K562 (cell line): Measurements from ENCODE around the gene EP300. TPM values are rescaled to one million over a fixed set of nuclear protein-coding genes. Genes with fewer than 3 reads are reported as not detected.
A peak's percentile ranks its signal among the peaks of the same experiment; 100 is the strongest.

ENCODE experiments used
- ATAC-seq: fragments of 200-7000 bp; cut with Tn5 transposase; 3 replicates; pipeline ENCODE4 v1.9.1; 2020; ENCODE audit warnings: moderate library complexity
- BruUV-seq: library from RNA; stranded (reverse); fragments of 400-500 nt; replicated peaks from 2 replicates; lab custom pipeline; 2021; lab: Mats Ljungman, UMichigan
- CTCF ChIA-PET: fragments of 300-600 bp; formaldehyde crosslinking; extraction: SDS; loops from one replicate; lab custom pipeline; 2021; ENCODE audit warnings: low intra/inter-chr PET ratio; lab: Yijun Ruan, JAX
- POLR2A ChIA-PET: fragments of 300-600, 350-650 bp; sonication (Branson Sonifier 250); formaldehyde crosslinking; extraction: SDS; loops from one replicate; lab custom pipeline; 2021; ENCODE audit warnings: antibody characterized with exemption, inconsistent platforms; lab: Yijun Ruan, JAX
- DNase-seq, 4 experiments: peaks; one replicate each; pipeline versions ENCODE4 v3.0.0 to v3.0.0-alpha.2; 2011 to 2018; ENCODE audit warnings: low spot score in 3 of 4, mixed read lengths in 3 of 4; ENCODE audit errors: extremely low read depth in 1 of 4
- FAIRE-seq: peaks from 2 replicates; lab custom pipeline; 2011; peaks lifted over from hg19 to GRCh38; lab: Jason Lieb, UNC
- H2AFZ ChIP-seq: 2 replicates; pipeline ENCODE4 v1.6.0; 2011; ENCODE audit warnings: low read depth, low read length, control low read depth, inconsistent platforms
- H3K27ac ChIP-seq: fragments of 200-600 bp; 3 replicates; pipeline ENCODE4 v1.8.0; 2011; ENCODE audit warnings: low read depth, mild to moderate bottlenecking, control low read depth, inconsistent platforms, low read length, moderate library complexity, mixed read lengths; ENCODE audit errors: extremely low read depth
- H3K27me3 ChIP-seq, 2 experiments: fragments of 300-600 bp in 1 of 2; 2 replicates in 1 of 2; 3 replicates in 1 of 2; pipeline versions ENCODE4 v1.6.0 to v1.8.0; 2011; ENCODE audit warnings: inconsistent platforms in 2 of 2, low read length in 2 of 2, mild to moderate bottlenecking in 1 of 2, mixed read lengths in 1 of 2, moderate library complexity in 1 of 2; ENCODE audit not compliant: control insufficient read depth in 2 of 2, insufficient read depth in 2 of 2
- H3K36me3 ChIP-seq: fragments of 300-600 bp; 3 replicates; pipeline ENCODE4 v1.8.0; 2011; ENCODE audit warnings: mild to moderate bottlenecking, low read length, inconsistent platforms; ENCODE audit not compliant: control insufficient read depth, insufficient read depth
- H3K4me1 ChIP-seq, 2 experiments: fragments of 200-600 bp in 1 of 2; replicated peaks in 1 of 2; 2 replicates in 1 of 2; 3 replicates in 1 of 2; pipeline versions ENCODE4 v1.5.1 to v1.8.0; 2011; ENCODE audit warnings: inconsistent platforms in 2 of 2, low read length in 2 of 2, mild to moderate bottlenecking in 1 of 2, mixed read lengths in 1 of 2, moderate library complexity in 1 of 2; ENCODE audit not compliant: control insufficient read depth in 2 of 2, insufficient read depth in 2 of 2
- H3K4me2 ChIP-seq: 2 replicates; pipeline ENCODE4 v1.6.1; 2011; ENCODE audit warnings: low read length, control low read depth, inconsistent platforms, mixed read lengths; ENCODE audit not compliant: insufficient read depth
- H3K4me3 ChIP-seq: fragments of 200-600 bp; sonication (generic), shearing (Covaris generic); 2 replicates; pipeline ENCODE4 v1.5.1; 2016; ENCODE audit warnings: control low read depth, inconsistent platforms
- H3K79me2 ChIP-seq: fragments of 200-600 bp; 3 replicates; pipeline ENCODE4 v1.8.0; 2011; ENCODE audit warnings: low read length, inconsistent platforms; ENCODE audit not compliant: control insufficient read depth, insufficient read depth
- H3K9ac ChIP-seq, 2 experiments: 2 replicates each; pipeline versions ENCODE4 v1.6.0 to v1.6.1; 2011; ENCODE audit warnings: low read depth in 2 of 2, low read length in 2 of 2, control low read depth in 1 of 2, inconsistent platforms in 1 of 2, mild to moderate bottlenecking in 1 of 2, mixed read lengths in 1 of 2; ENCODE audit not compliant: insufficient read depth in 1 of 2
- H3K9me1 ChIP-seq: one replicate; pipeline ENCODE4 v1.6.0; 2011; ENCODE audit warnings: inconsistent platforms, mild to moderate bottlenecking, low read length, moderate library complexity; ENCODE audit not compliant: control insufficient read depth, insufficient read depth
- H3K9me3 ChIP-seq: replicated peaks from 2 replicates; pipeline ENCODE4 v1.5.1; 2011; ENCODE audit warnings: low read depth, low read length, inconsistent platforms; ENCODE audit not compliant: control insufficient read depth, insufficient read depth
- H4K20me1 ChIP-seq: replicated peaks from 2 replicates; pipeline ENCODE4 v1.6.1; 2011; ENCODE audit warnings: low read length, inconsistent platforms, mixed read lengths; ENCODE audit not compliant: control insufficient read depth, insufficient read depth
- E2F8 ChIP-seq: fragments of 450-650 bp; IDR thresholded peaks from 2 replicates; pipeline ENCODE4 v1.7.1; 2018; ENCODE audit warnings: mild to moderate bottlenecking, low read depth; ENCODE audit not compliant: partially characterized antibody
- GABPB1 ChIP-seq: sonication (generic); formaldehyde crosslinking; IDR thresholded peaks from 2 replicates; pipeline ENCODE4 v1.8.0; 2022; ENCODE audit warnings: mild to moderate bottlenecking, missing genetic modification reagents
- HDAC1 ChIP-seq, 2 experiments: fragments of 450-650 bp; IDR thresholded peaks; 2 replicates each; pipeline ENCODE4 v1.6.1; 2016 to 2017; ENCODE audit warnings: inconsistent platforms in 1 of 2, mild to moderate bottlenecking in 1 of 2, moderate library complexity in 1 of 2
- NRF1 ChIP-seq, 2 experiments: fragments of 450-650 bp; IDR thresholded peaks in 1 of 2; conservative IDR thresholded peaks in 1 of 2; 2 replicates each; pipeline ENCODE4 v1.6.1; 2014; ENCODE audit warnings: mild to moderate bottlenecking in 2 of 2
- POLR2G ChIP-seq: fragments of 200-400 bp; formaldehyde crosslinking; IDR thresholded peaks from 2 replicates; pipeline ENCODE4 v1.6.1; 2017; ENCODE audit warnings: low read depth, mild to moderate bottlenecking, antibody characterized with exemption, low read length, moderate library complexity
- RBBP5 ChIP-seq: fragments of 200-600 bp; sonication (generic); IDR thresholded peaks from 2 replicates; pipeline ENCODE4 v1.6.1; 2012; ENCODE audit warnings: borderline replicate concordance, mild to moderate bottlenecking, low read length, control low read depth, inconsistent platforms; ENCODE audit not compliant: insufficient read depth, poor library complexity, severe bottlenecking
- WGBS: fragments of 100-300 bp; shearing (Covaris generic); methylation state at CpG from one replicate; pipeline ENCODE4 v1.1.6; 2016; ENCODE audit warnings: low coverage, mixed read lengths; ENCODE audit not compliant: insufficient coverage; ENCODE audit errors: missing lambda C conversion rate; 5-methylcytosine and 5-hydroxymethylcytosine counted together
- in situ Hi-C: fragments of 300-500 bp; cut with MboI; formaldehyde crosslinking; loops from 4 replicates; pipeline ENCODE4 v1.15.0; 2018; ENCODE audit warnings: inconsistent platforms, mixed read lengths
- intact Hi-C: fragments of 100-400 bp; cut with micrococcal nuclease; formaldehyde crosslinking; loops from 2 replicates; pipeline ENCODE4 v1.14.2; 2022
- polyA plus RNA-seq, 8 experiments: library from polyadenylated mRNA; depleted of rRNA in 4 of 8; stranded (reverse) in 5 of 8; unstranded in 3 of 8; fragments of >200 nt; fragmentation: Nextera tagmentation in 2 of 8; fragmentation: Illumina TruSeq in 1 of 8; extraction: Ambion mirVana in 2 of 8; extraction: Trizol in 1 of 8; gene quantifications; 2 replicates each; pipeline versions ENCODE4 v1.2.1 to v1.2.3, GENCODE V29; 2011 to 2014; ENCODE audit warnings: inconsistent platforms in 1 of 8, missing spikeins in 1 of 8
- total RNA-seq, 7 experiments: library from RNA; depleted of rRNA in 6 of 7; stranded (reverse); fragments of >200 nt in 6 of 7; fragmentation: Illumina TruSeq in 2 of 7; extraction: Trizol in 2 of 7; gene quantifications; 2 replicates each; pipeline versions ENCODE4 v1.2.1 to v1.2.3, GENCODE V29; 2011 to 2021; ENCODE audit warnings: low replicate concordance in 1 of 7
- TF ChIP-seq, protein P1 (sequence below), 2 experiments: IDR thresholded peaks; 2 replicates each; pipeline ENCODE4 v1.6.1; 2011; ENCODE audit warnings: borderline replicate concordance in 1 of 2, control low read depth in 1 of 2, low read depth in 1 of 2, low read length in 1 of 2, mild to moderate bottlenecking in 1 of 2, mixed read lengths in 1 of 2, moderate library complexity in 1 of 2; ENCODE audit not compliant: insufficient read depth in 1 of 2, insufficient read length in 1 of 2, poor library complexity in 1 of 2, severe bottlenecking in 1 of 2; ENCODE audit errors: extremely low read depth in 1 of 2

Gene EP300
- total and polyA plus RNA-seq, 9 of the 15 experiments (the other 6 are each of a cell fraction or from before 2014, with no cell fraction given): 2.2 to 28.6 (median 10.9) TPM

DNA sequence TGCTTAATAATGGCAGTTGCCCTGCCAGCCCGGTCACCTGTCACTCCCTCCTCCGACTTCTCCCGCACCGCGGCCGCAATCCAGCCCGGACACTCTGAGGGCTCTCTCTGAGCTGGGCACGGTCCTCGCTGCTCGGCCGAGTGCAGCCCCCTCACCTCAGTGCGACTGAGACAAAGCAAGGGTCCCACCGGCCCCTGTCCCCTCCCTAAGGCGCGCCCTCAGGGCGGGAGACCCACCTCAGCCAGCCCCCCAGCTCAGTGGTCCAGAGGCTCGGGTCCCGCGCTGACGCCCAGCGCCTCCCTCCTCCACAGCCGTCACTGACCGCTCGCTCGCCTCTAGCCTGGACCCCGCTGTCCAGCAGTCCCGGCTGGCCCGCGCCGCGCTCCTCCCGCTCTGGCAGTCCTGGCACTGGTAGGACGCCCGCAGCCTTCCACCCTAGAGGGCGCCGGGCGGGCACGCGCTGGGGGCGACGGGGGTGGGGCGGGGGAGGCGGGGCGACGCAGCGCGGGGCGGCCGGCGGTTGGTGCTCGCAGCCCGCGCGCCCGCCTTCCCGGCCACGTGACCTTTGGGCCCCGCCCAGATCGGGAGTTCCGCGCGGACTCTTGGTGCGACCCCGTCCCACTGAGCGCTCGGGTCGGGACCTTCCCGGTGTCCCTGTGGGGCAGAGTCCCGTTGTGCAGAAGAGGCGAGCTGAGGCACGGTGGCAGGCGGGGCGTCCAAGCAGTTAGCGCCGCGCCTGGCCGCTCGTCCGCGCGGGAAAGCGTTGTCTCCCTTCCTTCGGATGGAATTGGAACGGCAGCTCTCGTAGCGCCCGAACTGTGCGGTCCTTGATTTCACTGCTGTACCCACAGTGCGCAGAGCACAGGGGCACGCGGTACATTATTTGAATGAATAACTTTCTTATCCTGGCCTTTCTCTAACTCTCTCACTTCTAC, 104.9 kb downstream of the EP300 start:
- DNase-seq (peak; percentile 76 to 93 (median 90)), FAIRE-seq (no peak), ATAC-seq (peak; percentile 95)
- Histone ChIP-seq H3K27me3 (no peaks in the 10 kb centered on the region), H3K4me1 (peaks cover 0 to 17% of the 10 kb centered on the region in 2 experiments; a peak in 3 of 5 replicates), H3K9me3 (no peaks in the 10 kb centered on the region), H3K79me2 (no peaks in the 10 kb centered on the region), H2AFZ (peak overlapping the region; percentile 98), H3K9ac (peak overlapping the region; percentile 49 to 93; a peak in 3 of 4 replicates), H3K36me3 (no peaks in the 10 kb centered on the region), H3K4me3 (peak overlapping the region; percentile 59), H3K4me2 (peak overlapping the region; percentile 89), H3K9me1 (no peaks in the 10 kb centered on the region), H4K20me1 (no peaks in the 10 kb centered on the region), H3K27ac (no peak overlapping the region)
- POLR2A ChIA-PET: interaction anchor here (0.6 to 1.1 kb wide), 7 partner anchors 10 to 298 kb away, joined by 3 to 5 read pairs (median 3); no protein-coding TSS in a partner anchor
- BruUV-seq: no TSS peak
- in situ Hi-C loops (no loop called here), intact Hi-C loops (no loop called here)
- CTCF ChIA-PET: interaction anchor here (0.6 kb wide), 1 partner anchor 184 kb away, joined by 3 read pairs; no protein-coding TSS in a partner anchor
- 0% methylated on average over 33 of the region's 91 CpGs for WGBS
- peak; percentile 34; the same call in 1 of the 2 replicates for TF ChIP-seq POLR2G
- peak in 1 of 2 experiments; percentile 36; a peak in 2 of 4 replicates for TF ChIP-seq NRF1 (conservative IDR thresholded peaks at IDR 0.05 in 1 of 2, IDR thresholded peaks at IDR 0.05 in 1 of 2)
- TF ChIP-seq RBBP5: peak; percentile 71
- TF ChIP-seq, protein P1, sequence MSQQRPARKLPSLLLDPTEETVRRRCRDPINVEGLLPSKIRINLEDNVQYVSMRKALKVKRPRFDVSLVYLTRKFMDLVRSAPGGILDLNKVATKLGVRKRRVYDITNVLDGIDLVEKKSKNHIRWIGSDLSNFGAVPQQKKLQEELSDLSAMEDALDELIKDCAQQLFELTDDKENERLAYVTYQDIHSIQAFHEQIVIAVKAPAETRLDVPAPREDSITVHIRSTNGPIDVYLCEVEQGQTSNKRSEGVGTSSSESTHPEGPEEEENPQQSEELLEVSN (IDR thresholded peaks at IDR 0.05; ENCODE audit: borderline replicate concordance in 1 of 2, extremely low read depth in 1 of 2, insufficient read depth in 1 of 2, insufficient read length in 1 of 2, low read depth in 1 of 2, low read length in 1 of 2, poor library complexity in 1 of 2, severe bottlenecking in 1 of 2): peak; percentile 81 to 96
- TF ChIP-seq GABPB1 (CRISPR knock-in tag): peak; percentile 41; the same call in 1 of the 2 replicates
- peak; percentile 81 for TF ChIP-seq E2F8
- peak in 1 of 2 experiments; percentile 47; a peak in 1 of 4 replicates for TF ChIP-seq HDAC1 (IDR thresholded peaks at IDR 0.05)
